Measurements from ENCODE around the gene RAB5B. TPM values are rescaled to one million over a fixed set of nuclear protein-coding genes. Genes with fewer than 3 reads are reported as not detected.

The RAB5B gene
- polyA plus RNA-seq, 1 donor (not counting 4 experiments of a cell fraction or from before 2014, with no cell fraction given), result 138 TPM

DNA sequence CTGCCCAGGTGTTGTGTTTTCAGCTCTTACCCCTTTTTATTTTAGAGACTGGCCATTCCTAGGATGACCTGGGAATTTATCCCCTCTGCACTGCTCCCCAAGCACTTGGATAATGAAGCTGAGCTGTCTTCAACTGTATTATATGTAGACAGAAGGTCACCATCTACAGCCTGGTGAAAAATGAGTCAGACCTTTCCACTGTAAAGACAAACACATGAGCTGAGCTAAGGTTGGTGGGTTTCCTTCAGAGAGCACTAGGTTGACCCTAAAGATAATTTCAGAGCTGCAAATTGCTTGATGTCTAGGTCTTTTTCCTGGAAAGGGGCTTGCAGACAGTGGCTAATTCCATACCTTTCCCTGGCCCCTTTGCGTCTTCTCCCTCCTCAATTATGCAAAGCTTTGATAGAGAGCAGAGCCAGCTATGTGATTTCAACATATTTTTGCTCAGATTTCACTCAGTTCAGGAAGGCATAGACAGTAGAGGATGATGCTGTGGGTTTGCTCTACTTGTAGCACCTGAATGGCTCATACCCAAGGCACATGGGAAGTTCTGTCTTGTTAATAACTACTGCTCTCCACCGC is 37.7 kb downstream of the RAB5B start:
- FAIRE-seq (no peak), DNase-seq (ENCODE audit: low read depth, low spot score) (no peak)
- Histone ChIP-seq H3K4me3 (ENCODE audit: control insufficient read depth in 2 of 3, extremely low read depth in 1 of 3, insufficient read depth in 2 of 3, low read depth in 1 of 3, low read length in 3 of 3) (no peak overlapping the region), H2AFZ (ENCODE audit: control insufficient read depth, low read length) (no peak overlapping the region), H4K20me1 (ENCODE audit: control insufficient read depth, extremely low read depth, insufficient read depth, low read length) (no peaks in the 10 kb centered on the region), H3K4me2 (ENCODE audit: control insufficient read depth, extremely low read depth, insufficient read depth, low read depth, low read length) (no peak overlapping the region), H3K9ac (ENCODE audit: control insufficient read depth, extremely low read depth, insufficient read depth, low read length) (no peak overlapping the region), H3K79me2 (ENCODE audit: control insufficient read depth, insufficient read depth, low read length) (no peaks in the 10 kb centered on the region), H3K4me1 (ENCODE audit: control insufficient read depth, extremely low read depth, insufficient read depth, low read length) (peaks cover 5% of the 10 kb centered on the region), H3K36me3 (ENCODE audit: control insufficient read depth in 2 of 2, extremely low read depth in 1 of 2, insufficient read depth in 2 of 2, low read length in 2 of 2) (no peaks in the 10 kb centered on the region), H3K27me3 (ENCODE audit: control insufficient read depth, extremely low read depth, insufficient read depth, low read length) (no peaks in the 10 kb centered on the region), H3K27ac (ENCODE audit: control insufficient read depth, insufficient read depth, low read length) (no peak overlapping the region), H3K9me3 (ENCODE audit: control insufficient read depth, low read depth, low read length) (no peaks in the 10 kb centered on the region), H3K9me1 (ENCODE audit: control insufficient read depth, extremely low read depth, insufficient read depth, low read length) (no peaks in the 10 kb centered on the region)
- dilution Hi-C loops (cut with MboI; ENCODE audit: extremely low pct_ligation_motif_present, low sequenced_read_pairs), result no loop called here
- TF ChIP-seq, protein P1, sequence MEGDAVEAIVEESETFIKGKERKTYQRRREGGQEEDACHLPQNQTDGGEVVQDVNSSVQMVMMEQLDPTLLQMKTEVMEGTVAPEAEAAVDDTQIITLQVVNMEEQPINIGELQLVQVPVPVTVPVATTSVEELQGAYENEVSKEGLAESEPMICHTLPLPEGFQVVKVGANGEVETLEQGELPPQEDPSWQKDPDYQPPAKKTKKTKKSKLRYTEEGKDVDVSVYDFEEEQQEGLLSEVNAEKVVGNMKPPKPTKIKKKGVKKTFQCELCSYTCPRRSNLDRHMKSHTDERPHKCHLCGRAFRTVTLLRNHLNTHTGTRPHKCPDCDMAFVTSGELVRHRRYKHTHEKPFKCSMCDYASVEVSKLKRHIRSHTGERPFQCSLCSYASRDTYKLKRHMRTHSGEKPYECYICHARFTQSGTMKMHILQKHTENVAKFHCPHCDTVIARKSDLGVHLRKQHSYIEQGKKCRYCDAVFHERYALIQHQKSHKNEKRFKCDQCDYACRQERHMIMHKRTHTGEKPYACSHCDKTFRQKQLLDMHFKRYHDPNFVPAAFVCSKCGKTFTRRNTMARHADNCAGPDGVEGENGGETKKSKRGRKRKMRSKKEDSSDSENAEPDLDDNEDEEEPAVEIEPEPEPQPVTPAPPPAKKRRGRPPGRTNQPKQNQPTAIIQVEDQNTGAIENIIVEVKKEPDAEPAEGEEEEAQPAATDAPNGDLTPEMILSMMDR (optimal IDR thresholded peaks at IDR 0.05 in 1 of 3, IDR thresholded peaks at IDR 0.05 in 1 of 3, conservative IDR thresholded peaks at IDR 0.05 in 1 of 3; ENCODE audit: extremely low read depth in 1 of 3, insufficient read depth in 2 of 3, low read length in 3 of 3), result no peak
- TF ChIP-seq EZH2 (IDR thresholded peaks at IDR 0.05; ENCODE audit: low read length), result no peak

DNA sequence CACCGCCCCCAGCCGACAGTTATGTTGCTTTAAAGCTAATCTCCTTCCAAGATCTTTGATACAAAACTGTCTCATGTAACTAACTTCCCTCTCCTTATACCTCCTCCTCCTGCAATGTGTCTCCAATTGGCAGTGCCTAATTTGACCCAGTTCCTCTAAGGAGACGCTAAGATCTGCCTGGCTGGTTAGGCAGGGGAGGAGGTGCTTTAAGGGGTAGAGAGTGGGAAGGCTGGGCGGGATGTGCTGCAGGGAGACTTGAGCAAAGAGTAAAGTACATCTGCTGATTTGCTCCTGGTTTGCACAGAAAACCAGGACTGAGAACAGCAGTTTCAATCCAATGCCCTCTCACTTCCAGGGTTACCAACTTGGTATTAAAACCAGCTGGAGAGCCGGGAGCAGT is 39.6 kb downstream of the RAB5B start:
- no peak overlapping the region for H3K4me3 ChIP-seq (ENCODE audit: control insufficient read depth in 2 of 3, extremely low read depth in 1 of 3, insufficient read depth in 2 of 3, low read depth in 1 of 3, low read length in 3 of 3)
- no peaks in the 10 kb centered on the region for H3K27me3 ChIP-seq (ENCODE audit: control insufficient read depth, extremely low read depth, insufficient read depth, low read length)
- H3K36me3 ChIP-seq (ENCODE audit: control insufficient read depth in 2 of 2, extremely low read depth in 1 of 2, insufficient read depth in 2 of 2, low read length in 2 of 2), result no peaks in the 10 kb centered on the region
- DNase-seq (ENCODE audit: low read depth, low spot score) (no peak), FAIRE-seq (no peak)
- no peaks in the 10 kb centered on the region for H3K9me1 ChIP-seq (ENCODE audit: control insufficient read depth, extremely low read depth, insufficient read depth, low read length)
- H3K9ac ChIP-seq (ENCODE audit: control insufficient read depth, extremely low read depth, insufficient read depth, low read length), result no peak overlapping the region
- no peaks in the 10 kb centered on the region for H3K9me3 ChIP-seq (ENCODE audit: control insufficient read depth, low read depth, low read length)
- no peaks in the 10 kb centered on the region for H3K79me2 ChIP-seq (ENCODE audit: control insufficient read depth, insufficient read depth, low read length)
- no peak overlapping the region for H3K4me2 ChIP-seq (ENCODE audit: control insufficient read depth, extremely low read depth, insufficient read depth, low read depth, low read length)
- dilution Hi-C loops (cut with MboI; ENCODE audit: extremely low pct_ligation_motif_present, low sequenced_read_pairs), result no loop called here
- no peak overlapping the region for H2AFZ ChIP-seq (ENCODE audit: control insufficient read depth, low read length)
- TF ChIP-seq, protein P1 (optimal IDR thresholded peaks at IDR 0.05 in 1 of 3, IDR thresholded peaks at IDR 0.05 in 1 of 3, conservative IDR thresholded peaks at IDR 0.05 in 1 of 3; ENCODE audit: extremely low read depth in 1 of 3, insufficient read depth in 2 of 3, low read length in 3 of 3), result no peak
- TF ChIP-seq EZH2 (IDR thresholded peaks at IDR 0.05; ENCODE audit: low read length), result no peak
- H3K27ac ChIP-seq (ENCODE audit: control insufficient read depth, insufficient read depth, low read length), result no peak overlapping the region
- no peaks in the 10 kb centered on the region for H3K4me1 ChIP-seq (ENCODE audit: control insufficient read depth, extremely low read depth, insufficient read depth, low read length)
- no peaks in the 10 kb centered on the region for H4K20me1 ChIP-seq (ENCODE audit: control insufficient read depth, extremely low read depth, insufficient read depth, low read length)

Measured in keratinocyte (primary cell).